NT2/D1 (cell line): ENCODE results near the gene KCNT1.

Experiments
- DNase-seq: peaks from one replicate; pipeline ENCODE4 v3.0.0-alpha.2; 2011; ENCODE audit warnings: low read depth, low spot score
- H3K27me3 ChIP-seq: 2 replicates; pipeline ENCODE4 v1.6.0; 2011; ENCODE audit warnings: mild to moderate bottlenecking; ENCODE audit not compliant: insufficient read length, insufficient read depth
- H3K36me3 ChIP-seq: 2 replicates; pipeline ENCODE4 v1.6.1; 2011; ENCODE audit warnings: mild to moderate bottlenecking, low read length, mixed read lengths; ENCODE audit not compliant: insufficient read depth, insufficient read length
- H3K4me1 ChIP-seq: 2 replicates; pipeline ENCODE4 v1.5.1; 2011; ENCODE audit not compliant: insufficient read depth, insufficient read length
- H3K4me3 ChIP-seq: 2 replicates; pipeline ENCODE4 v1.5.1; 2011; ENCODE audit warnings: low read depth; ENCODE audit not compliant: insufficient read length
- H3K9ac ChIP-seq: 2 replicates; pipeline ENCODE4 v1.6.0; 2011; ENCODE audit warnings: low read depth; ENCODE audit not compliant: insufficient read length
- H3K9me3 ChIP-seq: 2 replicates; pipeline ENCODE4 v1.5.1; 2011; ENCODE audit warnings: mild to moderate bottlenecking, low read length; ENCODE audit not compliant: insufficient read depth
- SUZ12 ChIP-seq: IDR thresholded peaks from 2 replicates; pipeline ENCODE4 v1.6.1; 2011; ENCODE audit not compliant: insufficient read length, insufficient read depth; ENCODE audit errors: extremely low read depth
- YY1 ChIP-seq: IDR thresholded peaks from 2 replicates; pipeline ENCODE4 v1.6.1; 2011; ENCODE audit not compliant: insufficient read length, insufficient read depth
- ZNF274 ChIP-seq: IDR thresholded peaks from 2 replicates; pipeline ENCODE4 v1.6.1; 2011; ENCODE audit warnings: mild to moderate bottlenecking, low read depth, low read length

Gene KCNT1

DNA sequence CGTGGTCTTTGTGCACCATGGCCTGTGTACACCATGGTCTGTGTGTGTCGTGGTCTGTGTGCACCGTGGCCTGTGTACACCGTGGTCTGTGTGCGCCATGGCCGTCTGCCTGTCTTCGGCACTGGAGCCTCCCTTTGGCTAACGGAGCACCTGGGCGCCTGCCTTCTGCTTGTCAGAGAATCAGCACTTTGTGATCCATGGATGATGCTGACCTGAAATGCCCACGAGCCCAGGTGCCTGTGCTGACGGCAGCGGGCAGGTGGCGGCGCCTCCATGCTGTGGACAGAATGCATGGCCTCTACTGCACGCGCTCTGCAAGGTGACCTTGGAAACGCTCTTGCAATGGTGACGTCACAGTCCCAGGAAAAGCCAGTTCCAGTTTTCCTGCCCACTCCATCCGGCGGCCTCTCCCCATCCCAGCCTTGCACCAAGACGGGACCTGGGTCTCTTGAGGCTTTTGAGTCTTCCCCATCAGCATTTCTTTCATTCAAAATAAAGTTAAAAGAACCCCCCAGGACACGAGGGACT, 24.3 kb upstream of the KCNT1 start:
- DNase-seq = no peak
- Histone ChIP-seq H3K27me3 (no peaks in the 10 kb centered on the region), H3K9me3 (no peaks in the 10 kb centered on the region), H3K4me1 (peaks cover 7% of the 10 kb centered on the region), H3K36me3 (no peaks in the 10 kb centered on the region), H3K4me3 (no peak overlapping the region), H3K9ac (no peak overlapping the region)
- TF ChIP-seq YY1 = no peak

DNA sequence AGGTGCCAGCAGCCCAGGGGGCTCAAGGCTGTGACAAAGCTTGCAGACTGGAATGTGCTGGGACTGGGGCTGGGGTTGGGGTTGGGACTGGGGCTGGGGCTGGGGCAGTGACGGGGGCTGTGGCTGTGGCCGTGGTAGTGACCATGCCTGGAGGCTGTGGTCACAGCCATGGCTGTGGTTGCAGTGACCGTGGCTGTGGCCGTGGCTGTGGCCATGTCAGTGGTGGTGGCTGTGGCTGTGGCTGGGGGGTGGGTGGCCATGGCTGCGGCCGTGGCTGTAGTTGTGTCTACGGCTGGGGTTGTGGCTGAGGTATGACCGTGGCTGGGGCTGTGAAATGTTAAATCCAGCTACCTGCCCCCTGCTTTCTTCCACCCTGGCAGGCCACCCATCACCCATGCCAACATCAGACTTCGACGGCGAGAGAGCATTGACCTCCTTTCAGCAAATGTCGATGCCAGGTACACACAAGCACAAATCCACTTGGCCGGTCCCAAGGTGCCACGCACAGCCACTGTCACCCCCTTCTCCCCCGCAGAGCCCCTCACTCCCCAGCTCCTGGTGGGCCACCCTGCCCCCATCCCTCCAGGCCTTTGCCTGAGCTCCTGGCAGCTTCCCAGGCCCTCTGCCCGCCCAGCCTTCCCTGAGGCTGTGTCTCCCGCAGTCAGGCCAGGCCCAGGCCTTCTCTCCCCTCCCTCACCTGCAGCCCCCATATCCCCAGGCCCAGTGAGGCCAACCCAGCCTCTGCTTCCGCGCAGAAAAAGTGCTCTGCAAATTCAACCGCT, 23.6 kb upstream of the KCNT1 start:
- Histone ChIP-seq H3K9ac (no peak overlapping the region), H3K4me1 (peaks cover 7% of the 10 kb centered on the region), H3K36me3 (no peaks in the 10 kb centered on the region), H3K27me3 (no peaks in the 10 kb centered on the region), H3K9me3 (no peaks in the 10 kb centered on the region), H3K4me3 (no peak overlapping the region)
- no peak for TF ChIP-seq YY1
- TF ChIP-seq ZNF274 = no peak
- TF ChIP-seq SUZ12 = no peak
- no peak for DNase-seq

DNA sequence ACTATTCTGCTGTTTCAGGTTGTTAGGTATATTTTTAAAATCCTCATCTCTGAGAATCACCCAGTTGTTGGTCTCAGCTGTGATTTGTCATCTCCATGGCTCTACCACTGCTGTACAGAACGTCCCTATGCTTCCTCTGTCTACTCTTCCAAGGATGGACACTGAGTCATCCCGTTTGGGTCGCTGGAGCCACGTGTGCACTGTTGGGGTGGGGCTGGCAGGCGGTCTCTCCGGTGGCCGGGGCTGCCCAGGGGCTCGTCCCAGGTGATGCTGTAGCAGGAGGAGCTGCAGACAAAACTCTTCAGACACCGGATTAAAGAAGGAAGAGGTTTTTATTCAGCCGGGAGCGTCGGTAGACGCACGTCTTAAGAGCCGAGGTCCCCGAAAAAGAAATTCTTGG, 21.9 kb upstream of the KCNT1 start:
- Histone ChIP-seq H3K4me1 (peaks cover 15% of the 10 kb centered on the region), H3K9me3 (no peaks in the 10 kb centered on the region), H3K4me3 (no peak overlapping the region), H3K36me3 (no peaks in the 10 kb centered on the region), H3K27me3 (no peaks in the 10 kb centered on the region), H3K9ac (no peak overlapping the region)
- DNase-seq = no peak
- TF ChIP-seq SUZ12 (no peak), ZNF274 (no peak), YY1 (no peak)

DNA sequence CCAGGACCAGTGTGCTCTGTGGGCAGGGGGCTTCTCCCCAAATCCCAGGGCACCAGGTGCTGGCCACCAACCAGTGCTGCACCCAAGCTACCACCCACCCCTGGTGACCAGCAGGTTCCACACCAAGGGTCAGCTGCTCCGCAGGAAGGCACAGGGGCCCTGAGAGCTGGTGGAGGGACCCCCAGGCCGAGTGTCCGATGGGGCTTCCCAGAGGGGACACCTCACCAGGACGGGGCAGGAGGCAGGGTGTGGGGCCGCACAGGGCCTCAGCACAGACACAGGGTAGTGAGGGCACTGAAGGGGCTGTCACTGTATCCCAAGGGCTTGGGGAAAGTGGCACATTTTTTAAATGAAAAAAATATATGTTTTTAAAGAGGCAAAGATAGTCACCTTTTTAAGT, 20.8 kb upstream of the KCNT1 start:
- peaks cover 20% of the 10 kb centered on the region for H3K4me1 ChIP-seq
- H3K27me3 ChIP-seq = no peaks in the 10 kb centered on the region
- H3K9ac ChIP-seq = no peak overlapping the region
- DNase-seq = no peak
- TF ChIP-seq YY1 (no peak), SUZ12 (no peak), ZNF274 (no peak)
- no peaks in the 10 kb centered on the region for H3K9me3 ChIP-seq
- H3K4me3 ChIP-seq = no peak overlapping the region
- no peaks in the 10 kb centered on the region for H3K36me3 ChIP-seq

DNA sequence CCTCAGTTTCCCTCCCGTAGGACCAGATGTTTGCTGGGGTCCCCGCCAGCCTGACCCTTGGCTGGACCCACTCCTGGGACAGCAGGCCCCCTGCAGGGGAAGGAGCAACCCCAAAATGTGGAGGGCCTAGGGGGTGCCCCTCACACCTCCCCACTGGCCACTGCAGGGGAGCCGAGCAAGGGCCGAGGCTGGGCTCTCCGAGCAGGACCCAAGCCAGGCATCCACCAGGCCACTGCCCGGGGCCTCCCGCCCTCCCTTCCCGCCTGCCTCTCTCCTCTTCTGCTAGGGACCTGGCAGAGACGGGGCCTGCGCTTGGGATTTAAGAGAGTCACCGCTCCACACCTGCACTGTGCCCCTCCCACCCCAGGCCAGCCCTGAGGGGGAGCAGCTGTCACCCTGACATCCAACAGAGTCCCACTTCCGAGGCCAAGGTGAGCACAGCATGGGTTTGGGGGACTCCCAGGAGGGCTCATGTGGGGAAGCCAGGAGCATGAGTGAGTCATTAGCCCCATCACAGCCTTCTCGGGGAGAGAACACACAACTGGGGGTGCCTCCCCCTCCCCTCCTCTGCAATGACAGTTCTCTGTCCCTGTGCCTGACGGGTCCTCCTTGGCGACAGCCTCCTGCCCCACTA, 18.5 kb upstream of the KCNT1 start:
- DNase-seq = no peak
- peaks cover 25% of the 10 kb centered on the region for H3K4me1 ChIP-seq
- H3K9ac ChIP-seq = no peak overlapping the region
- H3K36me3 ChIP-seq = no peaks in the 10 kb centered on the region
- no peak for TF ChIP-seq ZNF274
- TF ChIP-seq YY1 = no peak
- no peak for TF ChIP-seq SUZ12
- H3K9me3 ChIP-seq = no peaks in the 10 kb centered on the region
- H3K4me3 ChIP-seq = no peak overlapping the region
- no peaks in the 10 kb centered on the region for H3K27me3 ChIP-seq

DNA sequence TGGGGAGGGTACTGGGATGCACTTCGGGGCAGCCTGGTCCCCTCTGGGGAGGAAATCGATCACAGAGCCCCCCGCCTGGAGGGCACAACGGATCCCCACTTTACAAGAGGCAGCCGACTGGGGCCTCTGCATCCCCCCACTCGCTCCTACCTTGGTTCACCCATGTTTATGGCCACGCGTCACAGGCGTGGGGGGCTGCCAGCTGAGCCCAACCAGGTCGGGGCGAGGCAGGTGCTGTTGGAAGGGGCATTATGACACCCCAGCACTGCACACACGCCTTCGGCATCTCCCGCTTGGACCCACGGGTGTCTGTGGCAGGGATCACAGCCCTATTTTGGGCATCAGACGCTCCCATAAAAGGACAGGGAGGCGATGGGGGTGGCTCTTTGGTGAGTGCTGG, 17.3 kb upstream of the KCNT1 start:
- Histone ChIP-seq H3K9me3 (no peaks in the 10 kb centered on the region), H3K36me3 (no peaks in the 10 kb centered on the region), H3K4me3 (no peak overlapping the region), H3K9ac (no peak overlapping the region), H3K4me1 (peaks cover 28% of the 10 kb centered on the region), H3K27me3 (no peaks in the 10 kb centered on the region)
- DNase-seq = no peak
- TF ChIP-seq ZNF274 = no peak
- TF ChIP-seq YY1 = no peak
- no peak for TF ChIP-seq SUZ12

DNA sequence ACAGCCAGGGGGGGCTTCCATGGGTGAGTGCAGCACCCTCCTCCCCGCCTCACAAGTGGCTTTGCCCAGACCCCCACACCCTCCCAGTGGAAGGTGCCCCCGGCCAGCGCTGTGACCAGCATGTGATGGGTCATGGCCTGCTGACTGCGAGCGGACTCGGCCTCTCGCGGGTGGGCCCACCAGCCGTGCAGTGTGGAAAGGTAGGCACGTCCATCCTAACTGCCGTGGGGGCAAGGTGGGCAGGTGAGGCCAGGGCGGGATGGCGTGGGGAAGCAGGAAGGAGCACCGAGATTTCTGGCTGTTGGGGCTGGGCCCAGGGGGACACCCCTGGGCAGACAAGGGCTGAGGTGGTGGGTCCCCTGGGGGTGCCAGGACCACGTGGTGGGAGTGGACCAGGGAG, 14.8 kb upstream of the KCNT1 start:
- no peak for DNase-seq
- Histone ChIP-seq H3K4me3 (no peak overlapping the region), H3K4me1 (peaks cover 24% of the 10 kb centered on the region), H3K36me3 (no peaks in the 10 kb centered on the region), H3K27me3 (no peaks in the 10 kb centered on the region), H3K9ac (no peak overlapping the region), H3K9me3 (no peaks in the 10 kb centered on the region)
- TF ChIP-seq SUZ12 (no peak), ZNF274 (no peak), YY1 (no peak)
